ENCODE data around the gene TPRG1L. TPM values are rescaled to one million over a fixed set of nuclear protein-coding genes. Genes with fewer than 3 reads are reported as not detected.

The TPRG1L gene
- total RNA-seq, 4 donors from 2014 or later, result 27.9 to 44.7 (median 33.2) TPM

- no peak for DNase-seq
- no peaks in the 10 kb centered on the region for H3K9me3 ChIP-seq
- intact Hi-C loops (cut with DNase I), result no loop called here
- WGBS, 2 donors, result 85 to 90% methylated on average over 8 to 10 of the region's 14 CpGs
- peaks cover 19 to 100% (median 31%) of the 10 kb centered on the region in 3 donors for H3K36me3 ChIP-seq
- no peak for TF ChIP-seq CTCF (IDR thresholded peaks at IDR 0.05)
- TF ChIP-seq POLR2A (IDR thresholded peaks at IDR 0.05), result no peak
- H3K4me1 ChIP-seq, result peaks cover 8 to 17% (median 9%) of the 10 kb centered on the region in 3 donors
- no peak overlapping the region for H3K27ac ChIP-seq
- H3K4me3 ChIP-seq, result no peak overlapping the region
- no peaks in the 10 kb centered on the region for H3K27me3 ChIP-seq
Observed at GRCh38 chr1:3636080-3636479, 11.3 kb downstream of the TPRG1L start.

- intact Hi-C loops (cut with DNase I), result no loop called here
- TF ChIP-seq CTCF (IDR thresholded peaks at IDR 0.05) (no peak), POLR2A (IDR thresholded peaks at IDR 0.05) (no peak)
- peaks cover 4 to 13% (median 5%) of the 10 kb centered on the region in 3 donors for H3K4me1 ChIP-seq
- 93 to 94% methylated on average over 6 to 11 of the region's 11 CpGs for WGBS, 2 donors
- H3K36me3 ChIP-seq, result peaks cover 19 to 100% (median 31%) of the 10 kb centered on the region in 3 donors
- H3K4me3 ChIP-seq, result no peak overlapping the region
- no peak overlapping the region for H3K27ac ChIP-seq
- H3K27me3 ChIP-seq, result no peaks in the 10 kb centered on the region
- no peaks in the 10 kb centered on the region for H3K9me3 ChIP-seq
- no peak for DNase-seq
Observed at GRCh38 chr1:3636531-3636930, 11.7 kb downstream of the TPRG1L start.

GRCh38 chr1:3638027-3638426 lies 13.2 kb downstream of the TPRG1L start:
- intact Hi-C loops (cut with DNase I), result no loop called here
- Histone ChIP-seq H3K27ac (no peak overlapping the region), H3K4me1 (no peaks in the 10 kb centered on the region), H3K9me3 (no peaks in the 10 kb centered on the region), H3K4me3 (no peak overlapping the region), H3K27me3 (no peaks in the 10 kb centered on the region), H3K36me3 (peaks cover 19 to 100% (median 31%) of the 10 kb centered on the region in 3 donors)
- no peak for DNase-seq
- no peak for TF ChIP-seq POLR2A (IDR thresholded peaks at IDR 0.05)
- no peak for TF ChIP-seq CTCF (IDR thresholded peaks at IDR 0.05)
- 64 to 93% methylated on average over 5 to 12 of the region's 12 CpGs for WGBS, 2 donors

- Histone ChIP-seq H3K9me3 (no peaks in the 10 kb centered on the region), H3K27ac (no peak overlapping the region), H3K4me1 (no peaks in the 10 kb centered on the region), H3K4me3 (no peak overlapping the region), H3K36me3 (peaks cover 19 to 98% (median 31%) of the 10 kb centered on the region in 3 donors), H3K27me3 (no peaks in the 10 kb centered on the region)
- WGBS, 2 donors, result 93 to 96% methylated on average over 15 of the region's 15 CpGs
- DNase-seq, result no peak
- TF ChIP-seq POLR2A (IDR thresholded peaks at IDR 0.05) (no peak), CTCF (IDR thresholded peaks at IDR 0.05) (no peak)
- intact Hi-C loops (cut with DNase I), result no loop called here
Observed at GRCh38 chr1:3638676-3639075, 13.9 kb downstream of the TPRG1L start.

- Histone ChIP-seq H3K4me1 (no peaks in the 10 kb centered on the region), H3K9me3 (no peaks in the 10 kb centered on the region), H3K27ac (no peak overlapping the region), H3K27me3 (no peaks in the 10 kb centered on the region), H3K4me3 (no peak overlapping the region), H3K36me3 (peaks cover 19 to 93% (median 26%) of the 10 kb centered on the region in 3 donors)
- 93 to 96% methylated on average over 3 to 12 of the region's 23 CpGs for WGBS, 2 donors
- DNase-seq, result no peak
- TF ChIP-seq CTCF (IDR thresholded peaks at IDR 0.05) (no peak), POLR2A (IDR thresholded peaks at IDR 0.05) (no peak)
- intact Hi-C loops (cut with DNase I), result no loop called here
Observed at GRCh38 chr1:3639397-3639911, 14.6 kb downstream of the TPRG1L start.

All from esophagus squamous epithelium (tissue), 5 donors.